Loucy (cell line): ENCODE results near the gene PLP1.

Experiments
- CTCF ChIP-seq: fragments of 200-600 bp; sonication (generic); conservative IDR thresholded peaks from 2 replicates; pipeline ENCODE4 v1.5.1; 2014; ENCODE audit warnings: mild to moderate bottlenecking, antibody characterized with exemption, low read length
- EZH2phosphoT487 ChIP-seq: fragments of 200-600 bp; IDR thresholded peaks from 2 replicates; pipeline ENCODE4 v1.6.1; 2018; ENCODE audit warnings: antibody characterized with exemption, mild to moderate bottlenecking, moderate library complexity, borderline replicate concordance

- TF ChIP-seq CTCF (no peak), EZH2phosphoT487 (no peak)
These were observed 2.6 kb downstream of the PLP1 start for GRCh38 chrX:103779141-103779789.
